Stomach (tissue), 4 donors: Measurements from ENCODE around the gene SEC14L6.

Source experiments
- CTCF ChIP-seq, 7 experiments: fragments of 450-650 bp in 4 of 7; fragments of 200-600 bp in 3 of 7; sonication (generic) in 3 of 7; IDR thresholded peaks; one replicate each; pipeline ENCODE4 v1.5.1; 2016 to 2019; ENCODE audit warnings: antibody characterized with exemption in 7 of 7, control low read depth in 2 of 7, mild to moderate bottlenecking in 1 of 7
- POLR2A ChIP-seq, 4 donors: fragments of 450-650 bp; IDR thresholded peaks; one replicate each; pipeline ENCODE4 v1.6.1; 2016; ENCODE audit warnings: antibody characterized with exemption in 4 of 4, control low read depth in 2 of 4, mild to moderate bottlenecking in 1 of 4, moderate library complexity in 1 of 4

GRCh38 chr22:30506507-30506968, 40.0 kb downstream of the SEC14L6 start:
- TF ChIP-seq POLR2A (IDR thresholded peaks at IDR 0.05) = no peak
- TF ChIP-seq CTCF (IDR thresholded peaks at IDR 0.05) = no peak
